Right lobe of liver (tissue), 6 donors: ENCODE data around the gene UNC93A. TPM values are rescaled to one million over a fixed set of nuclear protein-coding genes. Genes with fewer than 3 reads are reported as not detected.
"Not testable (repeated sequence)": the region's sequence is repeated elsewhere in the genome, so short reads cannot be mapped to it uniquely, and the experiment has no call there.

ENCODE experiments used
- ATAC-seq, 4 donors: fragments of 200-7000 bp; cut with Tn5 transposase; one replicate each; pipeline ENCODE4 v1.9.1; 2020; ENCODE audit warnings: mild to moderate bottlenecking in 4 of 4, moderate library complexity in 4 of 4
- DNase-seq, 3 donors: peaks; one replicate each; pipeline ENCODE4 v3.0.0-alpha.2; 2020
- H3K27ac ChIP-seq, 3 donors: fragments of 200-600 bp; one replicate each; pipeline ENCODE4 v1.8.0; 2022
- H3K27me3 ChIP-seq, 2 donors: fragments of 200-600 bp; one replicate each; pipeline ENCODE4 v1.8.0; 2022
- H3K36me3 ChIP-seq, 4 donors: fragments of 200-600 bp; sonication (generic) in 1 of 4; one replicate each; pipeline versions ENCODE4 v1.5.1 to v1.8.0; 2017 to 2022; ENCODE audit warnings: control low read depth in 1 of 4
- H3K4me1 ChIP-seq, 4 donors: fragments of 200-600 bp; sonication (generic) in 1 of 4; one replicate each; pipeline versions ENCODE4 v1.5.1 to v1.8.0; 2017 to 2022; ENCODE audit warnings: control low read depth in 1 of 4
- H3K4me3 ChIP-seq, 3 donors: fragments of 200-600 bp; one replicate each; pipeline ENCODE4 v1.8.0; 2022
- H3K9me3 ChIP-seq, 4 donors: fragments of 200-600 bp; sonication (generic) in 1 of 4; one replicate each; pipeline versions ENCODE4 v1.5.1 to v1.8.0; 2017 to 2022; ENCODE audit warnings: control low read depth in 1 of 4
- CTCF ChIP-seq, 4 donors: fragments of 200-600 bp in 3 of 4; fragments of 450-650 bp in 1 of 4; IDR thresholded peaks; one replicate each; pipeline versions ENCODE4 v1.5.1 to v1.8.0; 2016 to 2022; ENCODE audit warnings: antibody characterized with exemption in 4 of 4, mild to moderate bottlenecking in 2 of 4
- POLR2A ChIP-seq: fragments of 450-650 bp; IDR thresholded peaks from one replicate; pipeline ENCODE4 v1.6.1; 2017; ENCODE audit warnings: antibody characterized with exemption, mild to moderate bottlenecking
- WGBS: methylation state at CpG from one replicate; pipeline ENCODE4 v1.1.6; 2018; ENCODE audit warnings: low coverage, low lambda C conversion rate; ENCODE audit not compliant: insufficient coverage; ENCODE audit errors: missing lambda C conversion rate; 5-methylcytosine and 5-hydroxymethylcytosine counted together
- intact Hi-C, 2 donors: fragments of 100-400 bp; cut with DNase I; formaldehyde crosslinking; loops; one replicate each; pipeline versions ENCODE4 v1.11.2 to v1.14.1; 2022
- total RNA-seq, 6 experiments: library from RNA; depleted of rRNA in 2 of 6; stranded (reverse); fragments of >200 nt in 2 of 6; fragmentation: NEBNext Ultra II Directional in 3 of 6; extraction: Animal tissue kit (Norgen Biotek cat#: 25700) in 3 of 6; gene quantifications; one replicate each; pipeline versions ENCODE4 v1.1.0 to v1.2.4, GENCODE V29; 2016 to 2023
- donor health status: DM: no; HTN: yes; CAD: no.
- donor health status: DM: no; HTN: no; CAD: no.
- donor health status: DM: no; HTN: no; CAD: no.
- donor health status: DM: no; HTN: yes; CAD: no.
- donor health status: DM: no; HTN: yes; CAD: no.

Gene UNC93A
- total RNA-seq, 6 experiments from 2014 or later = 1.4 to 15.8 (median 4.9) TPM

GRCh38 chr6:167244991-167245390, 46.1 kb upstream of the UNC93A start:
- intact Hi-C loops = no loop called here
- H3K27ac ChIP-seq = no peak overlapping the region
- H3K27me3 ChIP-seq = no peaks in the 10 kb centered on the region
- no peaks in the 10 kb centered on the region for H3K36me3 ChIP-seq
- TF ChIP-seq CTCF (IDR thresholded peaks at IDR 0.05) = no peak
- no peak for TF ChIP-seq POLR2A
- no peaks in the 10 kb centered on the region for H3K4me1 ChIP-seq
- ATAC-seq (no peak), DNase-seq (no peak)
- H3K9me3 ChIP-seq = no peaks in the 10 kb centered on the region
- WGBS = 64% methylated on average over 4 of the region's 4 CpGs
- no peak overlapping the region for H3K4me3 ChIP-seq

DNA sequence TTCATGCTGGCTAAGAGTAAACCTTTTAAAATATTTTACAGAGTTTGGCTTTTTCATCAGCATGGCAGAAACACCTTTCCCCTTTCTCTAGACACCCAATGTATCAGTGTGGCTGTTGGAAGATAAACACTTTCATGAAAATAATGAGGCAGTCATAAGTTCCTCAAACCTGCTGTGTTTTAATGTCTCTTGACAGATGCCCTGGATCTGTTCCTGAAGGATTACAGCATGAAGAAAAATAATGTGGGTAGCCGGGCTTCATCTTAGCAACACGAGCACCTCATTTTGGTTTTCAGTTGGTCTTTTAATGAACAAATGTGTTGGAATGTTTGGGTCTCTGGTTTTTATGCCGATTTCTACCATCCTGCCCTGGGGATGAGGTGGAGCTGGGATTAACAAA, 45.5 kb upstream of the UNC93A start:
- ATAC-seq (no peak), DNase-seq (no peak)
- no peaks in the 10 kb centered on the region for H3K4me1 ChIP-seq
- WGBS = 84% methylated on average over 3 of the region's 3 CpGs
- intact Hi-C loops = no loop called here
- H3K36me3 ChIP-seq = no peaks in the 10 kb centered on the region
- TF ChIP-seq POLR2A = no peak
- no peak for TF ChIP-seq CTCF (IDR thresholded peaks at IDR 0.05)
- no peak overlapping the region for H3K27ac ChIP-seq
- no peaks in the 10 kb centered on the region for H3K27me3 ChIP-seq
- no peaks in the 10 kb centered on the region for H3K9me3 ChIP-seq
- H3K4me3 ChIP-seq = no peak overlapping the region

DNA sequence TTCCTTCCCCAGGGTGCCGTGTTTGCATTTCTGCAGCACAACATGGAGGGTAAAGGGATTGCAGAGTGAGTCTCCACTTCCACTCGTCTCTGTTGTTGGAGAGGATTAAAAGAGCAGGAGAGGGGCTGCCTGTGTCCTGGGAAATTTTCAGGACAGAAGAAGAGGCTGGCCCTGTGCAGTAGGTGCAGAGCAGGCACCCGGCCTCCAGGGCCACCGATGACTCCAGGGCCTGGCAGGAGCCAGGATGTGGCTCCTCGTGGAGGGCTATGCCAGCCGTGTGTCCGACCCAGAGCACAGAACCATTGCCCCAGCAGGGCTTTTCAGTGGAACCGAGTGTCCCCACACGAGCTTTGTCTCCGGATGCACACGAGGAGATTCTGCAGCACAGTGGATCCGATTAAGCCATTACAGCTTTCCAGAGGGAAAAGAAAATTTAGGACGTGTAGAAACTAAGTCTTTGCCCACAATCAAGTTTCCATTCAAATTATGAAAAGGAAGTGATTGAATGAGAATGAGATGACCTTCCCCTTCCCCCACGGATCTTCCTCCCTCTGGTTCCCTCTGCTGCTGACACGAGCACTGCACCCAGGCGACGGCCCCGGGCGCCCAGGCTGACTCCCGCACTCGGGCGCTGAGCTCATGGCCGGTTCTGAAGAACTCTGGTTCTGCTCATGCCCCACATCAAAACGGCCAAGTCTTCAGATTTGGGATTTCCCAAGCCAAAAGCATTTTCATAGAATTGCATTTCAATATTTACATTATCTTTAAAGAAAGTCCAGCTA, 43.1 kb upstream of the UNC93A start:
- no peaks in the 10 kb centered on the region for H3K27me3 ChIP-seq
- H3K4me3 ChIP-seq = no peak overlapping the region
- 79% methylated on average over 11 of the region's 24 CpGs for WGBS
- ATAC-seq = no peak
- H3K27ac ChIP-seq = no peak overlapping the region
- no peak for DNase-seq
- H3K9me3 ChIP-seq = no peaks in the 10 kb centered on the region
- no peaks in the 10 kb centered on the region for H3K36me3 ChIP-seq
- no peaks in the 10 kb centered on the region for H3K4me1 ChIP-seq
- TF ChIP-seq POLR2A (no peak), CTCF (IDR thresholded peaks at IDR 0.05) (no peak)
- intact Hi-C loops = no loop called here

DNA sequence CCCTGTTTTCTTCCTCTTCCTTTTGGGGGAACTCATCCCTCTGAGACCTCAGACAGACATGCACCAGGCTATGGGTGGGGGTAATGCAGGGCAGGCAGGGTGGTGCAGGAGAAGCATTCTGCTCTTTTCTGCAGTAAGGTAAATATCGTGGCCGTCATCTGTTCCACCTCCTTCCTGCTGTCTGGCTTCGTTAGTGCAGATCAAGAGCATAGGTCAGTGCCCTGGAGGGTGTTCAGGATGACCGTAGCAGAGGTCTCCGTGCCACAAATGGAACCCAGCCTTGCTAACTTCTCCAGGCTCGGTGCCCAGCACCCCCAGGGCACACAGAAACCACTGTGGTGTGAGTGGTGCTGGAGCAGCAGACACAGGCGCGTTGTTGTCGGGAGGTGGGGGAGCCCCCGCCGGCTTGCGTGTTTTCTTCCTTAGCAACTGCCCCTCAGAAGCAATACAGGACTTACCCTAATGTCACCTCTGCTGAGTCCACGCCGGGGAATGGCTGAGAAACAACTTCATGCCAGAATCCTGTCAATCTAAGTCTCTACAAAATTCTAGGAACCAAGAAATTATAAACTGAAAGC, 42.1 kb upstream of the UNC93A start:
- intact Hi-C loops, H3K4me1 ChIP-seq, H3K27ac ChIP-seq, H3K36me3 ChIP-seq, H3K9me3 ChIP-seq, H3K27me3 ChIP-seq, H3K4me3 ChIP-seq: not testable (repeated sequence)
- 67% methylated on average over 7 of the region's 14 CpGs for WGBS
- DNase-seq (peak in 1 of 3 donors; percentile 71), ATAC-seq (peak; percentile 41 to 78 (median 53))

DNA sequence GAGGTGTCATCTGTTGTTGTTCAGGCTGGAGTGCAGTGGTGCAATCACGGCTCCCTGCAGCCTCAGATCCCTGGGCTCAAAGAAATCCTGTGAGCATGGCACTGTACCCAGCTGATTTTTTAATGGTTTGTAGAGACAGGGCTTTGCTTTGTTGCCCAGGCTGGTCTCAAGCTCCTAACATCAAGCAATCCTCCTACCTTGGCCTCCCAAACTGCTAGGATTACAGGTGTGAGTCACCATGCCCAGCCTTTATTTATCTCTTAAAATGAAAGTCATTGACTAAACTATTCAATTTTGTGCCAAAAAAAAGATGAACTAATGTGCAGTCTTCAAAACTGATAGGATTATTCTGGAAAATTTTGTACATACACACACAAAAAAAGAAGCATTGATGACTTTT, 38.8 kb upstream of the UNC93A start:
- intact Hi-C loops = no loop called here
- Histone ChIP-seq H3K4me1 (no peaks in the 10 kb centered on the region), H3K36me3 (no peaks in the 10 kb centered on the region), H3K4me3 (no peak overlapping the region), H3K27ac (no peak overlapping the region), H3K9me3 (no peaks in the 10 kb centered on the region), H3K27me3 (no peaks in the 10 kb centered on the region)
- DNase-seq (no peak), ATAC-seq (no peak)
- TF ChIP-seq CTCF (IDR thresholded peaks at IDR 0.05) (no peak), POLR2A (no peak)
- WGBS = 78% methylated on average over 1 of the region's 1 CpG
